Neural cell (in vitro differentiated cells): ENCODE data around the gene RABL3. TPM values are rescaled to one million over a fixed set of nuclear protein-coding genes. Genes with fewer than 3 reads are reported as not detected.
"Not testable (repeated sequence)": the region's sequence is repeated elsewhere in the genome, so short reads cannot be mapped to it uniquely, and the experiment has no call there.

ENCODE experiments used
- H2AFZ ChIP-seq: fragments of 200-600, 300-800 bp; sonication (generic), shearing (Covaris generic); 2 replicates; pipeline ENCODE4 v1.6.0; 2014; ENCODE audit warnings: low read depth, mild to moderate bottlenecking, antibody characterized with exemption, low read length, moderate library complexity
- H3F3A ChIP-seq: fragments of 200-600 bp; shearing (Covaris generic); 2 replicates; pipeline ENCODE4 v1.6.1; 2016; ENCODE audit warnings: mild to moderate bottlenecking, moderate library complexity, mixed read lengths, antibody characterized with exemption, low read length; ENCODE audit not compliant: insufficient read depth, poor library complexity, severe bottlenecking
- H3K27ac ChIP-seq: fragments of 200-600, 300-800 bp; sonication (generic), shearing (Covaris generic); 2 replicates; pipeline ENCODE4 v1.5.1; 2014; ENCODE audit warnings: mild to moderate bottlenecking, low read length, moderate library complexity
- H3K27me3 ChIP-seq: fragments of 300-800, 200-600 bp; sonication (generic), shearing (Covaris generic); 2 replicates; pipeline ENCODE4 v1.6.0; 2014; ENCODE audit warnings: mild to moderate bottlenecking, low read depth, low read length, moderate library complexity; ENCODE audit not compliant: insufficient read depth
- H3K36me3 ChIP-seq: fragments of 300-800, 200-600 bp; sonication (generic), shearing (Covaris generic); 2 replicates; pipeline ENCODE4 v1.5.1; 2014; ENCODE audit warnings: mild to moderate bottlenecking, antibody characterized with exemption, low read length, moderate library complexity; ENCODE audit not compliant: insufficient read depth
- H3K4me2 ChIP-seq: fragments of 300-800, 200-600 bp; sonication (generic), shearing (Covaris generic); 2 replicates; pipeline ENCODE4 v1.6.0; 2014; ENCODE audit warnings: mild to moderate bottlenecking, low read length
- H3K4me3 ChIP-seq: fragments of 300-800, 200-600 bp; sonication (generic), shearing (Covaris generic); 2 replicates; pipeline ENCODE4 v1.5.1; 2014; ENCODE audit warnings: mild to moderate bottlenecking, low read length, moderate library complexity
- H3K79me2 ChIP-seq: fragments of 200-600 bp; shearing (Covaris generic); replicated peaks from 2 replicates; pipeline ENCODE4 v1.6.0; 2014; ENCODE audit warnings: mild to moderate bottlenecking, low read length, moderate library complexity; ENCODE audit not compliant: insufficient read depth
- H3K9ac ChIP-seq: fragments of 300-800, 200-600 bp; sonication (generic), shearing (Covaris generic); 2 replicates; pipeline ENCODE4 v1.6.1; 2016; ENCODE audit warnings: mild to moderate bottlenecking, low read length, mixed read lengths
- H3K9me2 ChIP-seq: fragments of 200-600 bp; shearing (Covaris generic); 2 replicates; pipeline ENCODE4 v1.6.1; 2016; ENCODE audit warnings: mild to moderate bottlenecking, low read length, mixed read lengths; ENCODE audit not compliant: insufficient read depth
- H3K9me3 ChIP-seq: fragments of 200-600, 300-800 bp; sonication (generic), shearing (Covaris generic); 2 replicates; pipeline ENCODE4 v1.6.1; 2016; ENCODE audit warnings: mild to moderate bottlenecking, mixed run types, low read length, moderate library complexity, mixed read lengths
- H4K20me1 ChIP-seq: fragments of 200-600 bp; shearing (Covaris generic); 2 replicates; pipeline ENCODE4 v1.6.1; 2016; ENCODE audit warnings: mild to moderate bottlenecking, mixed run types; ENCODE audit not compliant: insufficient read depth
- EP300 ChIP-seq: fragments of 450-650 bp; conservative IDR thresholded peaks from 2 replicates; pipeline ENCODE4 v1.6.1; 2014; ENCODE audit warnings: antibody characterized with exemption, mild to moderate bottlenecking, moderate library complexity; ENCODE audit not compliant: poor library complexity, severe bottlenecking
- EZH2 ChIP-seq: fragments of 200-600, 300-800 bp; shearing (Covaris generic), sonication (generic); IDR thresholded peaks from 2 replicates; pipeline ENCODE4 v1.6.1; 2014; ENCODE audit warnings: antibody characterized with exemption, low read length, borderline replicate concordance, mild to moderate bottlenecking; ENCODE audit not compliant: insufficient read depth, poor library complexity, severe bottlenecking
- MXI1 ChIP-seq: fragments of 450-650 bp; conservative IDR thresholded peaks from 2 replicates; pipeline ENCODE4 v1.6.1; 2014; ENCODE audit warnings: antibody characterized with exemption, mild to moderate bottlenecking; ENCODE audit not compliant: poor library complexity, severe bottlenecking
- POLR2AphosphoS5 ChIP-seq: IDR thresholded peaks from 2 replicates; pipeline ENCODE4 v1.6.1; 2012
- RAD21 ChIP-seq: fragments of 450-650 bp; conservative IDR thresholded peaks from 2 replicates; pipeline ENCODE4 v1.6.1; 2014; ENCODE audit warnings: antibody characterized with exemption, mild to moderate bottlenecking, moderate library complexity
- SMC3 ChIP-seq: fragments of 450-650 bp; conservative IDR thresholded peaks from 2 replicates; pipeline ENCODE4 v1.6.1; 2014; ENCODE audit warnings: antibody characterized with exemption, mild to moderate bottlenecking, moderate library complexity; ENCODE audit not compliant: poor library complexity
- TAF1 ChIP-seq: IDR thresholded peaks from 2 replicates; pipeline ENCODE4 v1.6.1; 2012; ENCODE audit warnings: low read depth
- polyA plus RNA-seq: library from polyadenylated mRNA; depleted of rRNA; stranded (reverse); fragments of >200 nt; gene quantifications from 2 replicates; pipeline ENCODE4 v1.2.3, GENCODE V29; 2014
- TF ChIP-seq, protein P1 (sequence below): IDR thresholded peaks from 2 replicates; pipeline ENCODE4 v1.6.1; 2012; ENCODE audit warnings: borderline replicate concordance

The RABL3 gene
- polyA plus RNA-seq, 1 donor from 2014 or later: 14.7 TPM

DNA sequence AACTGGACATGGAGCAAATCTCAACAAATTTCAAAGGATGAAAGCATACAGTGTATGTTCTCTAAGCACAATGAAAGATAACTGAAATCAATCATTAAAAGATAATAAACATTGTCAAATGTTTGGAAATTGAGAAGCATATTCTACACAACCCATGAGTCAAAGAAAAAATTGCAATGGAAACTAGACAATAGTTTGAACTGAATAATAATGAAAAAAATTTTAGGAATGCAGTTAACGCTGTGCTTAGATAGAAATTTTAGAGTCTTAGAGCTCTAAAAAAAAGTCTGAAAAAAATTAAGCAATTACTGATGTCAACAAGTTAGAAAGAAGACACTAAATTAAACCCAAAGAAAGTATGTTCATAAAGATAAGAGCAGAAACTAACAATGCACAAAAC is 15.5 kb downstream of the RABL3 start:
- no peak overlapping the region for H3K4me2 ChIP-seq
- H3K9me2 ChIP-seq: no peaks in the 10 kb centered on the region
- no peaks in the 10 kb centered on the region for H3K36me3 ChIP-seq
- no peaks in the 10 kb centered on the region for H3F3A ChIP-seq
- H3K27me3 ChIP-seq: no peaks in the 10 kb centered on the region
- no peaks in the 10 kb centered on the region for H4K20me1 ChIP-seq
- no peak for TF ChIP-seq POLR2AphosphoS5
- no peak overlapping the region for H3K4me3 ChIP-seq
- no peak overlapping the region for H2AFZ ChIP-seq
- no peaks in the 10 kb centered on the region for H3K79me2 ChIP-seq
- no peak overlapping the region for H3K9ac ChIP-seq
- no peak overlapping the region for H3K27ac ChIP-seq
- no peaks in the 10 kb centered on the region for H3K9me3 ChIP-seq

DNA sequence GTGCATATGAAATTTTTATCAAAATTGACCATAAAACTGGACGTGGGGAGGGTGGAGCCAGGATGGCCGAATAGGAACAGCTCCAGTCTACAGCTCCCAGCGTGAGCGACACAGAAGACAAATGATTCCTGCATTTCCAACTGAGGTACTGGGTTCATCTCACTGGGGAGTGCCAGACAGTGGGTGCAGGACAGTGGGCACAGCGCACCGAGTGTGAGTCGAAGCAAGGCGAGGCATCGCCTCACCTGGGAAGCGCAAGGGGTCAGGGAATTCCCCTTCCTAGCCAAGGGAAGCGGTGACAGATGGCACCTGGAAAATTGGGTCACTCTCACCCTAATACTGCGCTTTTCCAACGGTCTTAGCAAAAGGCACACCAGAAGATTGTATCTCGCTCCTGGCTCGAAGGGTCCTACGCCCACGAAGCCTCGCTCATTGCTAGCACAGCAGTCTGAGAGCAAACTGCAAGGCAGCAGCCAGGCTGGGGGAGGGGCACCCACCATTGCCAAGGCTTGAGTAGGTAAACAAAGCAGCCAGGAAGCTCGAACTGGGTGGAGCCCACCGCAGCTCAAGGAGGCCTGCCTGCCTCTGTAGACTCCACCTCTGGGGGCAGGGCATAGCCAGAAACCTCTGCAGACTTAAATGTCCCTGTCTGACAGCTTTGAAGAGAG is 23.0 kb downstream of the RABL3 start:
- not testable (repeated sequence) for H3K36me3 ChIP-seq, H3K79me2 ChIP-seq, H3K4me3 ChIP-seq, H3K9me3 ChIP-seq, H3K9me2 ChIP-seq, H3K9ac ChIP-seq, H3K4me2 ChIP-seq, H4K20me1 ChIP-seq, H2AFZ ChIP-seq, H3F3A ChIP-seq, H3K27ac ChIP-seq, H3K27me3 ChIP-seq

DNA sequence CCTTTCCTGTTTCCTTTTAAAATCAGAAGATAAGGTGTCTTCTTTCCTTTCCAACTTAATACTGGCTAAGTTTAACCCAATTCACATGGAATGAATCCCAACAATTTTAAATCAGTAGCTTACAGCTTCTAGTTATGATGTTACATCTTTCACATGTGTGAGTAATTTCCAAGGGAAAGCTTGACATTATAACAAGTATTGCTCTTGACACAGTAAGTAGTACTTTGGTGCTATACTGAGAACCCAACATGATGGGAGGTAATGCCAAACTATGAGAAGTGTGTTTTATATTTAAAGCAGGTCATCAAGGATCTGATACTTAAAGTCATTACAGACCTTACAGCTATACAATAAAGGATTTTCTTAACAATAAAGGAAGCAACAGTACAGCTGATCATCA is 29.1 kb downstream of the RABL3 start:
- H3K9me3 ChIP-seq: no peaks in the 10 kb centered on the region
- no peak overlapping the region for H3K4me2 ChIP-seq
- H3K4me3 ChIP-seq: no peak overlapping the region
- H2AFZ ChIP-seq: no peak overlapping the region
- H3K36me3 ChIP-seq: no peaks in the 10 kb centered on the region
- H3K9me2 ChIP-seq: no peaks in the 10 kb centered on the region
- H3K27ac ChIP-seq: no peak overlapping the region
- TF ChIP-seq EP300: no peak
- no peak for TF ChIP-seq EZH2
- TF ChIP-seq, protein P1, sequence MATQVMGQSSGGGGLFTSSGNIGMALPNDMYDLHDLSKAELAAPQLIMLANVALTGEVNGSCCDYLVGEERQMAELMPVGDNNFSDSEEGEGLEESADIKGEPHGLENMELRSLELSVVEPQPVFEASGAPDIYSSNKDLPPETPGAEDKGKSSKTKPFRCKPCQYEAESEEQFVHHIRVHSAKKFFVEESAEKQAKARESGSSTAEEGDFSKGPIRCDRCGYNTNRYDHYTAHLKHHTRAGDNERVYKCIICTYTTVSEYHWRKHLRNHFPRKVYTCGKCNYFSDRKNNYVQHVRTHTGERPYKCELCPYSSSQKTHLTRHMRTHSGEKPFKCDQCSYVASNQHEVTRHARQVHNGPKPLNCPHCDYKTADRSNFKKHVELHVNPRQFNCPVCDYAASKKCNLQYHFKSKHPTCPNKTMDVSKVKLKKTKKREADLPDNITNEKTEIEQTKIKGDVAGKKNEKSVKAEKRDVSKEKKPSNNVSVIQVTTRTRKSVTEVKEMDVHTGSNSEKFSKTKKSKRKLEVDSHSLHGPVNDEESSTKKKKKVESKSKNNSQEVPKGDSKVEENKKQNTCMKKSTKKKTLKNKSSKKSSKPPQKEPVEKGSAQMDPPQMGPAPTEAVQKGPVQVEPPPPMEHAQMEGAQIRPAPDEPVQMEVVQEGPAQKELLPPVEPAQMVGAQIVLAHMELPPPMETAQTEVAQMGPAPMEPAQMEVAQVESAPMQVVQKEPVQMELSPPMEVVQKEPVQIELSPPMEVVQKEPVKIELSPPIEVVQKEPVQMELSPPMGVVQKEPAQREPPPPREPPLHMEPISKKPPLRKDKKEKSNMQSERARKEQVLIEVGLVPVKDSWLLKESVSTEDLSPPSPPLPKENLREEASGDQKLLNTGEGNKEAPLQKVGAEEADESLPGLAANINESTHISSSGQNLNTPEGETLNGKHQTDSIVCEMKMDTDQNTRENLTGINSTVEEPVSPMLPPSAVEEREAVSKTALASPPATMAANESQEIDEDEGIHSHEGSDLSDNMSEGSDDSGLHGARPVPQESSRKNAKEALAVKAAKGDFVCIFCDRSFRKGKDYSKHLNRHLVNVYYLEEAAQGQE: no peak
- TF ChIP-seq SMC3: no peak
- TF ChIP-seq RAD21: no peak
- TF ChIP-seq MXI1: no peak
- TF ChIP-seq TAF1: no peak
- H3F3A ChIP-seq: no peaks in the 10 kb centered on the region
- H3K9ac ChIP-seq: no peak overlapping the region
- H3K27me3 ChIP-seq: no peaks in the 10 kb centered on the region
- no peaks in the 10 kb centered on the region for H4K20me1 ChIP-seq
- H3K79me2 ChIP-seq: no peaks in the 10 kb centered on the region
